HepG2 (cell line): ENCODE results near the gene FAT4. TPM values are rescaled to one million over a fixed set of nuclear protein-coding genes. Genes with fewer than 3 reads are reported as not detected.

ENCODE experiments used
- CENPX ChIP-seq: sonication (generic); formaldehyde crosslinking; IDR thresholded peaks from 2 replicates; pipeline ENCODE4 v1.9.0; 2021; ENCODE audit warnings: mild to moderate bottlenecking, missing genetic modification reagents, moderate library complexity
- HNF1A ChIP-seq, 2 experiments: sonication (generic) in 1 of 2; formaldehyde crosslinking in 1 of 2; IDR thresholded peaks; 2 replicates each; pipeline versions ENCODE4 v1.4.0 to v1.6.1; 2016 to 2020; ENCODE audit warnings: borderline replicate concordance in 1 of 2, low read depth in 1 of 2, mild to moderate bottlenecking in 1 of 2, missing genetic modification reagents in 1 of 2
- KLF15 ChIP-seq: sonication (generic); formaldehyde crosslinking; IDR thresholded peaks from 2 replicates; pipeline ENCODE4 v1.8.1; 2023; ENCODE audit warnings: borderline replicate concordance, mild to moderate bottlenecking, inconsistent platforms, missing genetic modification reagents, mixed read lengths
- RNF219 ChIP-seq: sonication (generic); formaldehyde crosslinking; IDR thresholded peaks from 2 replicates; pipeline ENCODE4 v1.5.0; 2020; ENCODE audit warnings: mild to moderate bottlenecking, missing genetic modification reagents
- SIN3A ChIP-seq: IDR thresholded peaks from 2 replicates; pipeline ENCODE4 v1.6.1; 2011; ENCODE audit warnings: low read depth, mild to moderate bottlenecking, control low read depth, low read length, borderline replicate concordance
- SOX13 ChIP-seq, 3 experiments: fragments of 450-650 bp in 1 of 3; sonication (generic) in 1 of 3; formaldehyde crosslinking in 1 of 3; IDR thresholded peaks in 2 of 3; conservative IDR thresholded peaks in 1 of 3; 2 replicates each; pipeline versions ENCODE4 v1.5.0 to v1.6.1; 2016 to 2020; ENCODE audit warnings: antibody characterized with exemption in 1 of 3, mild to moderate bottlenecking in 1 of 3, missing compliant biosample characterization in 1 of 3, missing genetic modification reagents in 1 of 3, moderate library complexity in 1 of 3
- ZMYM2 ChIP-seq: sonication (generic); formaldehyde crosslinking; IDR thresholded peaks from 2 replicates; pipeline ENCODE4 v1.8.0; 2022; ENCODE audit warnings: mild to moderate bottlenecking, missing genetic modification reagents
- ZNF296 ChIP-seq: sonication (generic); formaldehyde crosslinking; conservative IDR thresholded peaks from 2 replicates; pipeline ENCODE4 v1.5.0; 2020; ENCODE audit warnings: mild to moderate bottlenecking, missing genetic modification reagents
- ZNF333 ChIP-seq: sonication (generic); formaldehyde crosslinking; IDR thresholded peaks from 2 replicates; pipeline ENCODE4 v1.4.0; 2020; ENCODE audit warnings: mild to moderate bottlenecking, missing genetic modification reagents, borderline replicate concordance
- ZNF484 ChIP-seq: sonication (generic); formaldehyde crosslinking; IDR thresholded peaks from 2 replicates; pipeline ENCODE4 v1.5.1; 2020; ENCODE audit warnings: mild to moderate bottlenecking, low read depth, missing genetic modification reagents, borderline replicate concordance
- ZNF557 ChIP-seq: sonication (generic); formaldehyde crosslinking; IDR thresholded peaks from 2 replicates; pipeline ENCODE4 v1.4.0; 2020; ENCODE audit warnings: missing genetic modification reagents
- ZNF570 ChIP-seq: sonication (generic); formaldehyde crosslinking; IDR thresholded peaks from 2 replicates; pipeline ENCODE4 v1.4.0; 2020; ENCODE audit warnings: mild to moderate bottlenecking, missing genetic modification reagents, borderline replicate concordance
- ZNF609 ChIP-seq: sonication (generic); formaldehyde crosslinking; IDR thresholded peaks from 2 replicates; pipeline ENCODE4 v1.4.0; 2020; ENCODE audit warnings: mild to moderate bottlenecking, missing genetic modification reagents, borderline replicate concordance
- ZNF780A ChIP-seq: sonication (generic); formaldehyde crosslinking; IDR thresholded peaks from 2 replicates; pipeline ENCODE4 v1.8.0; 2022; ENCODE audit warnings: mild to moderate bottlenecking, missing genetic modification reagents, moderate library complexity
- polyA plus RNA-seq, 8 experiments: library from polyadenylated mRNA; depleted of rRNA in 3 of 8; stranded (reverse) in 7 of 8; unstranded in 1 of 8; fragments of >200 nt; fragmentation: Illumina TruSeq in 4 of 8; extraction: Trizol in 4 of 8; gene quantifications; 2 replicates each; pipeline versions ENCODE4 v1.2.1 to v1.2.3, GENCODE V29; 2011 to 2016; ENCODE audit warnings: low read depth in 4 of 8, missing spikeins in 1 of 8, mixed read lengths in 1 of 8; ENCODE audit not compliant: insufficient read depth in 1 of 8
- total RNA-seq, 5 experiments: library from RNA; depleted of rRNA; stranded (reverse); fragments of >200 nt; fragmentation: Illumina TruSeq; extraction: Trizol; gene quantifications; 2 replicates each; pipeline ENCODE4 v1.2.3, GENCODE V29; 2016; ENCODE audit warnings: low read depth in 1 of 5

The FAT4 gene
- total and polyA plus RNA-seq, 2 of the 13 experiments (the other 11 are each of a cell fraction or from before 2014, with no cell fraction given), result 0.27 to 1.2 TPM

- TF ChIP-seq KLF15 (CRISPR knock-in tag), result no peak
- no peak for TF ChIP-seq SIN3A
- TF ChIP-seq CENPX, result no peak
- no peak for TF ChIP-seq ZNF296 (CRISPR knock-in tag)
- 0 out of 2 replicates have a peak, but pooled peaks have one; percentile 12 for TF ChIP-seq ZNF780A
- TF ChIP-seq ZNF333 (CRISPR knock-in tag), result no peak
- TF ChIP-seq ZNF484 (CRISPR knock-in tag), result no peak
- TF ChIP-seq ZMYM2, result no peak
- no peak for TF ChIP-seq SOX13 (IDR thresholded peaks at IDR 0.05)
- TF ChIP-seq SOX13 (CRISPR knock-in tag; conservative IDR thresholded peaks at IDR 0.05 in 1 of 2, IDR thresholded peaks at IDR 0.05 in 1 of 2), result no peak
- TF ChIP-seq ZNF609 (CRISPR knock-in tag), result no peak
- TF ChIP-seq ZNF557 (CRISPR knock-in tag), result no peak
- TF ChIP-seq RNF219 (CRISPR knock-in tag), result no peak
- TF ChIP-seq ZNF570, result no peak
- TF ChIP-seq HNF1A (IDR thresholded peaks at IDR 0.05; ENCODE audit: low read depth), result no peak
- no peak for TF ChIP-seq HNF1A (CRISPR knock-in tag; IDR thresholded peaks at IDR 0.05; ENCODE audit: borderline replicate concordance)
Measured at GRCh38 chr4:125313989-125314667, 627 bp upstream of the FAT4 start (continued).
